CD14-positive monocyte (primary cell): Measurements from ENCODE around the gene TRAPPC11. TPM values are rescaled to one million over a fixed set of nuclear protein-coding genes. Genes with fewer than 3 reads are reported as not detected.

Experiments used
- DNase-seq, 3 donors: peaks; one replicate each; pipeline ENCODE4 v3.0.0-alpha.2; 2011 to 2022
- H2AFZ ChIP-seq: 2 replicates; pipeline ENCODE4 v1.6.0; 2012; ENCODE audit warnings: mild to moderate bottlenecking, low read depth, low read length, inconsistent platforms; ENCODE audit not compliant: insufficient read depth, poor library complexity, severe bottlenecking
- H3K27ac ChIP-seq, 2 donors: 1 replicate in 1 of 2; 2 replicates in 1 of 2; pipeline ENCODE4 v1.5.1; 2012 to 2013; ENCODE audit warnings: low read length in 2 of 2, control low read depth in 1 of 2, inconsistent platforms in 1 of 2, low read depth in 1 of 2, mild to moderate bottlenecking in 1 of 2
- H3K27me3 ChIP-seq, 2 donors: one replicate each; pipeline versions ENCODE4 v1.6.0 to v1.6.1; 2011 to 2013; ENCODE audit warnings: low read length in 2 of 2; ENCODE audit not compliant: control insufficient read depth in 2 of 2, insufficient read depth in 2 of 2
- H3K36me3 ChIP-seq, 2 donors: replicated peaks in 1 of 2; 1 replicate in 1 of 2; 2 replicates in 1 of 2; pipeline versions ENCODE4 v1.5.1 to v1.6.1; 2012 to 2013; ENCODE audit warnings: low read length in 2 of 2, control low read depth in 1 of 2, inconsistent platforms in 1 of 2, mild to moderate bottlenecking in 1 of 2; ENCODE audit not compliant: insufficient read depth in 2 of 2, control insufficient read depth in 1 of 2
- H3K4me1 ChIP-seq, 2 donors: 1 replicate in 1 of 2; 2 replicates in 1 of 2; pipeline versions ENCODE4 v1.5.1 to v1.6.1; 2012 to 2013; ENCODE audit warnings: low read length in 2 of 2, control low read depth in 1 of 2, inconsistent platforms in 1 of 2, mild to moderate bottlenecking in 1 of 2, moderate library complexity in 1 of 2; ENCODE audit not compliant: insufficient read depth in 2 of 2, control insufficient read depth in 1 of 2
- H3K4me2 ChIP-seq: replicated peaks from 2 replicates; pipeline ENCODE3; 2012; ENCODE audit warnings: low read length, moderate library complexity, mild to moderate bottlenecking; ENCODE audit not compliant: poor library complexity, severe bottlenecking; ENCODE audit errors: extremely low read depth
- H3K4me3 ChIP-seq, 3 experiments: fragments of 200-600 bp in 1 of 3; sonication (generic) in 1 of 3; replicated peaks in 1 of 3; 1 replicate in 2 of 3; 2 replicates in 1 of 3; pipeline ENCODE4 v1.5.1; 2011 to 2013; ENCODE audit warnings: low read length in 3 of 3, mild to moderate bottlenecking in 3 of 3, control low read depth in 2 of 3, low read depth in 2 of 3, inconsistent platforms in 1 of 3, moderate library complexity in 1 of 3
- H3K79me2 ChIP-seq: 2 replicates; pipeline ENCODE4 v1.6.0; 2012; ENCODE audit warnings: mild to moderate bottlenecking, control low read depth, inconsistent platforms, low read length, moderate library complexity; ENCODE audit not compliant: insufficient read depth
- H3K9ac ChIP-seq: 2 replicates; pipeline ENCODE4 v1.6.0; 2017; ENCODE audit warnings: low read length, mild to moderate bottlenecking; ENCODE audit not compliant: insufficient read depth, poor library complexity, severe bottlenecking
- H3K9me3 ChIP-seq, 2 donors: replicated peaks in 1 of 2; 1 replicate in 1 of 2; 2 replicates in 1 of 2; pipeline versions ENCODE4 v1.5.1 to v1.6.1; 2012 to 2013; ENCODE audit warnings: low read length in 2 of 2, control low read depth in 1 of 2; ENCODE audit not compliant: control insufficient read depth in 1 of 2, insufficient read depth in 1 of 2
- H4K20me1 ChIP-seq: 2 replicates; pipeline ENCODE4 v1.6.0; 2012; ENCODE audit warnings: mild to moderate bottlenecking, low read length, control low read depth, moderate library complexity; ENCODE audit not compliant: insufficient read depth
- H3K27ac Mint-ChIP-seq, 7 donors: one replicate each; pipeline ENCODE4 v1.8.0; 2020; ENCODE audit warnings: mild to moderate bottlenecking in 7 of 7, mixed read lengths in 7 of 7, moderate library complexity in 6 of 7, inconsistent platforms in 2 of 7
- H3K27me3 Mint-ChIP-seq, 3 donors: one replicate each; pipeline ENCODE4 v1.8.0; 2021 to 2022; ENCODE audit warnings: low read depth in 3 of 3, mild to moderate bottlenecking in 3 of 3, mixed read lengths in 3 of 3, moderate library complexity in 3 of 3, inconsistent platforms in 1 of 3
- H3K36me3 Mint-ChIP-seq, 2 donors: one replicate each; pipeline ENCODE4 v1.8.0; 2020; ENCODE audit warnings: mixed read lengths in 2 of 2, inconsistent platforms in 1 of 2, mild to moderate bottlenecking in 1 of 2
- H3K4me1 Mint-ChIP-seq: one replicate; pipeline ENCODE4 v1.8.0; 2020; ENCODE audit warnings: mild to moderate bottlenecking, mixed read lengths
- H3K4me3 Mint-ChIP-seq, 2 donors: one replicate each; pipeline ENCODE4 v1.8.0; 2020; ENCODE audit warnings: mild to moderate bottlenecking in 2 of 2, mixed read lengths in 2 of 2, moderate library complexity in 1 of 2
- H3K9me3 Mint-ChIP-seq, 7 donors: one replicate each; pipeline ENCODE4 v1.8.0; 2020 to 2022; ENCODE audit warnings: mixed read lengths in 7 of 7, mild to moderate bottlenecking in 6 of 7, moderate library complexity in 6 of 7, inconsistent platforms in 2 of 7
- CTCF ChIP-seq: fragments of 200-600 bp; IDR thresholded peaks from one replicate; pipeline ENCODE4 v1.8.0; 2022; ENCODE audit warnings: antibody characterized with exemption, mild to moderate bottlenecking
- WGBS: methylation state at CpG from one replicate; pipeline ENCODE4 v1.1.5; 2013; ENCODE audit warnings: missing lambda C conversion rate; ENCODE audit not compliant: insufficient coverage; 5-methylcytosine and 5-hydroxymethylcytosine counted together
- intact Hi-C, 2 donors: fragments of 100-400 bp; cut with micrococcal nuclease; formaldehyde crosslinking; loops; one replicate each; pipeline versions ENCODE4 v1.15.0 to v1.15.1; 2023
- polyA plus RNA-seq, 3 donors: library from polyadenylated mRNA; depleted of rRNA in 1 of 3; unstranded in 2 of 3; stranded (reverse) in 1 of 3; fragments of 300-500 nt in 2 of 3; fragments of >200 nt in 1 of 3; fragmentation: Illumina TruSeq in 2 of 3; gene quantifications; 1 replicate in 2 of 3; 2 replicates in 1 of 3; pipeline ENCODE4 v1.2.3, GENCODE V29; 2012 to 2021

TRAPPC11 gene
- polyA plus RNA-seq, 3 donors, result 18.4 to 30.7 (median 29.7) TPM

DNA sequence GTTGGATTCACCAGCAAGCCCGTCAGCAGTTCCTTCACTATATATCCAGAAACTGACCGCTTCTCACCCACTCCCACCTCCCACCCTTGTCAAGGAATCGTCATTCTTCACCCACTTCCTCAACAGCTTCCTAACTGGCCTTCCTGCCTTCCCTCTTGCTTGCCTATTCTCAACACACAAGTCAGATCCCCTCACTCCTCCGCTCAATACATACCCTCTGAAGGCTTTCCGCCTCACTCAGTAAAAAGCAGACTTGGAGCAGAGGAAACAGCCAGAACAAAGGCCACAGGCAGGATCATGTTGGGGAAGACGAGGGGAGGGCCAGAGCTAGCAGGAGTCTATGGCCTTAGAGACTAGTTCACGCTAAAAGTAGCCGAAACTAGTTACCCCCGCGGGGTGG, 23.8 kb upstream of the TRAPPC11 start:
- no peak overlapping the region for H3K4me3 ChIP-seq

DNA sequence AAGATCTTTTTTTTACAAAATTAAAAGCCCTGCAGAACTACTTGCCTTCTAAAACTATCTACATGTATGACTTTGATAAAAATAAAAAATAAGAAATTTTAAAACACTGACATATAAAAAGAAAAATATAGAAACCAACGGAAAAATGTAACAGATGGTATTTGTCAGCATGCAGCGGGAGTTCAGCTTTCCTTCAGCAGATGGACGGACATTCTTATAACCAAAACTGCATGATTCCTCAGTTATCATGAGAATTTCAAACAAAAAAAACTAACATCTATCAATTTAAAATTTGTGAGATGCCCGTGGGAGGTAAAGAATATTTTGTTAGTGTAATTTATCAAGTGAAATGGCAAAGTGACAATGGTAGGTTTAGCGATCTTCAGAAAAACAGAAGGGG, 23.4 kb upstream of the TRAPPC11 start:
- Histone ChIP-seq H3K4me1 (no peaks in the 10 kb centered on the region), H3K79me2 (no peaks in the 10 kb centered on the region), H3K4me3 (no peak overlapping the region), H3K9me3 (no peaks in the 10 kb centered on the region), H3K4me2 (no peak overlapping the region), H3K27ac (no peak overlapping the region), H2AFZ (no peak overlapping the region), H3K36me3 (no peaks in the 10 kb centered on the region), H4K20me1 (no peaks in the 10 kb centered on the region), H3K27me3 (no peaks in the 10 kb centered on the region), H3K9ac (no peak overlapping the region)
- no peaks in the 10 kb centered on the region for H3K9me3 Mint-ChIP-seq
- 90% methylated on average over 2 of the region's 5 CpGs for WGBS
- no peak overlapping the region for H3K4me3 Mint-ChIP-seq
- no peak overlapping the region for H3K27ac Mint-ChIP-seq
- no peak for DNase-seq
- peaks cover 0 to 2% (median 0%) of the 10 kb centered on the region in 3 donors for H3K27me3 Mint-ChIP-seq
- no peak for TF ChIP-seq CTCF
- peaks cover 0 to 7% of the 10 kb centered on the region in 2 donors for H3K36me3 Mint-ChIP-seq
- intact Hi-C loops, result no loop called here
- no peaks in the 10 kb centered on the region for H3K4me1 Mint-ChIP-seq

More for the DNA sequence above, 23.8 kb upstream of the TRAPPC11 start:
- H3K36me3 ChIP-seq, result no peaks in the 10 kb centered on the region
- H3K4me1 Mint-ChIP-seq, result no peaks in the 10 kb centered on the region
- H3K79me2 ChIP-seq, result no peaks in the 10 kb centered on the region
- H3K27ac Mint-ChIP-seq, result no peak overlapping the region
- peaks cover 0 to 2% (median 1%) of the 10 kb centered on the region in 3 donors for H3K27me3 Mint-ChIP-seq
- no peak overlapping the region for H3K27ac ChIP-seq
- no peaks in the 10 kb centered on the region for H3K9me3 Mint-ChIP-seq
- H2AFZ ChIP-seq, result no peak overlapping the region
- no peak for TF ChIP-seq CTCF
- intact Hi-C loops, result no loop called here
- H3K9ac ChIP-seq, result no peak overlapping the region
- no peak overlapping the region for H3K4me2 ChIP-seq
- no peaks in the 10 kb centered on the region for H3K27me3 ChIP-seq
- no peak overlapping the region for H3K4me3 Mint-ChIP-seq
- H3K4me1 ChIP-seq, result no peaks in the 10 kb centered on the region
- no peaks in the 10 kb centered on the region for H4K20me1 ChIP-seq
- no peaks in the 10 kb centered on the region for H3K9me3 ChIP-seq
- peaks cover 0 to 7% of the 10 kb centered on the region in 2 donors for H3K36me3 Mint-ChIP-seq
- 57% methylated on average over 6 of the region's 10 CpGs for WGBS
- no peak for DNase-seq
